Measurements from ENCODE around the gene UNC79.

UNC79 gene

DNA sequence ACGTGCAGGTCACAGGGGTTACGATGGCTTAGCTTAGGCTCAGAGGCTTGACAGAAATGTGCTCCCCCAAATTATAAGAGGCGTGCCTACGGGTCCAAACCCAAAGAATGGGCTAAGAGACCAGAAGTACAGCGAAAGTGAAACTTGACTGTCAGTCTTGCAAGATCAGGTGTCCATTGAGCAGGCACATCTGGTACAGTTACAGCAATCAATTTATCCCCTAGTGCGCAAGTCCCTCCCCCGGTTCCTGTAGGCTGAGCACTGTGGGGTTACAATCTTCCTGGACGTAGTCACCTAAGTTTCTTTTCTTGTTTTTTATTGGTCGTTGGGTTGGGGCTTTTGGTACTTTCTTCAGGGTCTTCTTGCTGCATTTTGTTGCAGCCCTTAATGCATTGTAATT, 134.2 kb downstream of the UNC79 start:
- DNase-seq: no peak

DNA sequence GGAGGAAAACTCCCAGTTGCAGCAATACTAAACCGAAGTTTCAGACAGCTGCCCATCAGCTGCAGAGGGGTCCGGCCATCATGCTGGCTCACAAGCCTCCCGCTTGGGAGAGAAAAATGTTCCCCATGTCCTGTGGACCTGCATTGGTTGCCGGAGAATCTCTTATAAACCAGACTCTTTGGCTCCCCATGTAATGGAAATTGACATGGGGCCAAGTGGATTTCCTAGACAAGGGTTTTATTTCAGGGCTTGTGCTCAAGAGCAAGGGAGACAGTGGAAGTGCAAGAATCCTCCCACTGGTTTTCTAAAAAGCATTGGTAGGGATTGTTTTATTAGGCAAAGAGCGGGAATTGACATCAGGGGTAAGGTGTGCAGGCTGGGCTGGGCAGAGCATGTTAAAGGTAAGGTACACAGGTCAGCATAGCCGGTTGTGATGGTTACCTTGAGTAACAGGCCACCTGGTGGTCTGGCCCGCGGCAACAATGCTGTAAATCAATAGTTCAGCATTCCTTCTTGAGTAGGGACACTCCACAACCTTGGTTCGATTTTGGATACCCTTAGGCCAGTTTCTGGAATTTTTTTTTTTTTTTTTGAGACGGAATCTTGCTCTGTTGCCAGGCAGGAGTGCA, 135.4 kb downstream of the UNC79 start:
- DNase-seq: no peak

DNA sequence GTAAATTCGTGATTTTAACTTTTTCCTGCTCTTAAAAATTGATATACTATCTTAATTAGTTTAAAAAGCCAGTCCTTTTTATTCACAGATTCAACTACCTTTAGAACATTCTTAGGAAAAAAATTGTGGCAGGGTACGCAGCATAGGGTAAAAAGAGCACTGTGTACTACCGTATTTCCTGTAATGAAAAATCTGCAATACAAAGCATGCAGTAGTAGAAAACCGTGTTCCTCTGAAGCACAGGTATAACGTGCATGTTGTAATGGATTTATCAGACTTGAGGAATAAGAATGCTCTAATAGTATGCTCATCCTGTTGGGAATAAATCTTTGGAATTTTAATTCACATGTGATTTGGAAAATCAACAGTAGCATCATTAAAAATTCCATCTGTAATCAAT, 140.5 kb downstream of the UNC79 start:
- DNase-seq: no peak

DNA sequence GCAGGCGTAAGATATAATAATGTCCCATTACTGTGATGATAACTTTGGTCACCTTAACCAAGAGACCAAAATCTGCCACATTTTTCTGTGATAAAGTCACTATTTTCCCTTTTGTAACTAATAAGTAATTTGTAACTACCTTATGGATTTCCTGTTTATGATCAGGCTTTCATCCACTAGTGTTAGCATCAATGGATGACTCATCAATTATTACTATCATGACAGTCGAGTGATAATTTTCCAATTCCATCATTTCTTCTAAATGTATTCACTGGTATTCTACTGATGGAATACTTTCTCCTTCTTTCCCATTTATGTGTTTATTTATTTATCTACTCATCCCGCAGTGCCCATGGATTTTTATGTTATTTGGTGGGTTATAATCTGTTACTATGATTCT, 148.4 kb downstream of the UNC79 start:
- no peak for DNase-seq

DNA sequence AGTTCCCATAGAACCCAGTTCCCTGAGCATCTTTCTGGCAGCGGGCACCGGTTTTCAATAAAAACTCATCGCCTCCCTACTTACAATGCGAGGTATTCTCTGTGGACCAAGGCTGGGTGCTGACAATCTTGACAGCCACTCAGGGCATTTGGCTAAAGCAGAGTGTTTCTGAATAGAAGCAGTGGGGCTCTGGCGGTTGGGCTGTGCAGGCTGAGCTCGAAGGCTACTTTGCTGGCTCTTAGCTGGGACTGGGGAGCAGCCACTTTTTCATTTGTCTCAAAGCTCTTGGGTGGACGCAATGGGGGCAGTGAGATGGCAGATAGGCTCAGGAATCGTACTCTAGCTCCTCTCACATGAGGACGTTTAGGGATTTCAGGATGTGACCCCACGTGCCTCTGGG, 151.8 kb downstream of the UNC79 start:
- DNase-seq: no peak

DNA sequence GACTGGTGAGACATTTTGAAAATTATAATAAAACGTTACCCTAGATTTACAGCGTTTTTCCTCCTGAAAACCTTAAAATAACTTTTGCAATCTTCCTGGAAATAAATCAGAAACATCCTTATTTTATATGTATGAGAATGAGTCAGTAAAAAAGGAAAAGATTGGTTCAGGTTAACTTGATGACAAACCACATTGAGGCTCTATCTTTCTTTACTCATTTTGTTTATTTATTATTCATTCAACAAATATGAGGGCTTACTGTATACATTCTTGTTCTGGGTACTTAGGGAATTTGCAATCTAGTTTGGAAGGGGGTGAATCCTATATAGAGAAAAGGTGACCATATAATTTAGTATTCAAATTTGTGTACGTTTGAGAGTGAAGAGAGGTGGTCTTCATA, 156.6 kb downstream of the UNC79 start:
- no peak for DNase-seq

DNA sequence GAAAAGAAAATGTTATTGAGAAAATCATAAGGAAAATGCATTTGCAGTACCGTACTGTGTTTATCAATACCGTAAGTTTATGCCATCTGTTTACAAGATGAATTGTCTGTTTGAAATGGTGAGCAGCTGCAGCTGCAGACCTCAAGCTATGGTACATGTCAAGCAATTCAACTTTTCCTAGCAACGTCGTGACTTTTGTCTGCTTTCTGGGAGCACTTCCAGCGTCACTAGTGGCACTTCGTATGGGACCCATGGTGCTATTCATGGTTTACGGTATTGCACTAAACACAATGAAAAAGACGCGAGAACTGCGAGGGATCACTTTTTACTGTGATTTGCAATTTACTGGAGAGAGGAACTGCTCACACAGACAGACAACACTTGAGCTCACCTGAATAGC, 160.8 kb downstream of the UNC79 start:
- no peak for DNase-seq

DNA sequence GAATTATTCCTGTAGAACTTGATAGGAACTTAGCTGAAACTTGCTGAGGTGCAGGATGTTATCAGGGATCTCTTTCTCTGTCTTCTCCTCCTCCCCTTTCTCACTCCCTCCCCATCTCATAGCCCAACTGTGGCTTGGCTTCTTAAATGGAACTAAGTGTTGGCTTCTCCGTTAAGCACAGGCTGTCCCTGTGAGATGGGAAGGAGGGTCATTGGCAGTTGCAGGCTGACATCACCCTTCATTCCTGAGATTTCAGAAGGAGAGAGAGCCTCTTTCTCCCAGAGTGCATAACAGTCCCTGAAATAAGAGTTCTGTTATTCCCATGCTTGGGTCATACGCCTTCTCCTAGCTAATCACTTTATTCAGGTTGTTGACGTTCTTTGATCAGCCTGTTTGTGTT, 162.0 kb downstream of the UNC79 start:
- DNase-seq: no peak

DNA sequence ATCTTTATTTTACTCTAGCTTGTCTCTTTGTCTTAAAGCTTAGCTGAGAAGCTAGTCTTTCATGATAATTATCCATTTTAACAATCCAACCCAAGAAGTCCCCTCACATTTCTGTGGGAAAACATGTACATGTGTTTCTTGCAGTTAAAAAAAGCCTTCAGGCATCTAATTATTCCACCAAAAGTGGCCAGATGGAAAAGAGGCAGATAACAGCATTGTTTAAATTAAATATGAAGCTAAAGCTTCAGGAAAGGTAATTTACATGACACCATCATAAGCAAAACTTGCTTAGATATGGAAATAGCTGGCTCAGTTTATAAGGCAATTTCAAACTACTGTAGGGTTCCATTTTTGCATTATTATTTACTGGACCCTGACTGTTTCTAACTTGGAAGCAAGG, 175.4 kb downstream of the UNC79 start:
- DNase-seq: no peak

DNA sequence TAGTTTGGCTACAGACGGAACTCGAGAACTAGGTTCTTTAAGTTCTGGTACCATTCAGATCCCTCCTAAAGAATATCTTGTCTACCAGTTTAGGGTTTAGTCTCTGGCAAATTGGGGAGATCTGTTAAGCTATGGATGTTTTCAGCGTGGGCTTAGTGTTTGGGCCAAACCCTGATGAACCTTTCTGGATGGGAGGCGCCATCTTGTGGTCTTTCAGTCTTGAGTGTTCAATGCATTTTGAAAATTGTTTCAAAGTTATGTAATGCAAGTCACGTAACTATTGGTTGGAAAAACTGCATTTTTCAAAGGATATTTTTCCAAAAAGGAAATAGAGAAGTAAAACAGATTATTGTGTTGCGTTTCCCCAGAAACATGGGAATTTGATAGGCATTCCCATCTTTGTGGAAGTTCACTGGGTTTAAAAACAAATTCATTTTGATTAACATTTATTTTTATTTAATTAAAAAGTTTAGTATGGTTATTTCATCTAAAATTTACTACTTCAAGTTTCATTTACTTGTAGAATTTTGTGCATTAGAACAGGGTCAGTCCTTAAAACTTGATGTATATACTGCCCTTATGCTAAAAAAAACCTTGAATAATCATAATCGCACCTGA, 188.5 kb downstream of the UNC79 start:
- DNase-seq: peak; percentile 6

DNA sequence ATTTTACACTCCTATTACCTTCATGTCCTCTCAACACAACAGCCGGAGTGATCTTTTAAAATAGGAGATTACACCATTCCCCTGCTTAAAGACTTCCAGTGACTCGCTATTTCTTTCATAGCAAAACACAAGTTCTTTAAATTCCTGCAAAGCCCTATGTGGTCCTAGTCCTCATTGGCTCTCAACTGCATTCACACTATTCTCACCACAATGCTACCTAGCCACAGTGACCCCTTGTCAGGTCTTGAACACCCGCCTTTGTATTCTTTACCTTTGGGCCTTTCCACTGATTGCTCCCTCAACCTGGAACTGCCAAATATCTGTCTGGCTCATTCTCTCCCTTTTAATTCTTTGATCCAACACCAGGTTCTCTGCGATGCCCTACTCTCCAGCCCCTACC, 197.3 kb downstream of the UNC79 start:
- no peak for DNase-seq

DNA sequence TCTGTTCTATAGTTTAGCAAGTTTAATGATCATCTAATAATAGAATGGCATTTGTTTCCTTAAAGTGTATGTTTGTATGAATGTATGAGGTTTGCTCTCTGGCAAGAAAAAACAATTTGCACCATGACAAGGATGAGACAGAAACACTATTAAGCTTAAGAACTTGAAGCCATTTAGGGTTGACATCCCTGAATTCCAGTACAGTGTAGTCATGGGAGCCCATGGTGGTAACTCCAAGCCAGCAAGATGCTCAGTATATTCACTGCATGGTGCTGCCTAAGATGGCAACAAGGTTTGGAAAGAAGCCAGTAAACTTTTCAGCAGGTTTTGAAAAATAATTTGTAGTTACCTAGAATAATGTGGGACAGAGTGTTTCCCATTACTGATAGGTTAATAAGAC, 198.9 kb downstream of the UNC79 start:
- DNase-seq: no peak

DNA sequence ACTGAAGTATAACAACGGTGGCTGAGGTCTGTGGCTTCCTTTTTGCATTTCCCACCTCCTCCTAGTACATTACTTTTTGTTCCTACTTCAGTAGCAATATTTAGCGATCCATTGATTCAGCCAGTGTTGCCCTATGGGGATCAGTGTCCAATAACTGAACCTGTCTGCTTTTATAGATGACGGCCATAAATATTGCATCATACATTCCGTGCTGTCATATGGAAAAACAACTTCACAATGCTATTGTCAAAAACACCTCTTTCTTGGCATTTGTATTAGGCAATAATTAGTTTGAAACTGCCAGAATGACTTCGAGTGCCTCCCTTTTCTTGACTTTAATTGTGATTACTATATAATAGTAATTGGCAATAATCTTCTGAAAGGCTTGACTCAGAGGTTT, 208.1 kb downstream of the UNC79 start:
- DNase-seq: no peak

DNA sequence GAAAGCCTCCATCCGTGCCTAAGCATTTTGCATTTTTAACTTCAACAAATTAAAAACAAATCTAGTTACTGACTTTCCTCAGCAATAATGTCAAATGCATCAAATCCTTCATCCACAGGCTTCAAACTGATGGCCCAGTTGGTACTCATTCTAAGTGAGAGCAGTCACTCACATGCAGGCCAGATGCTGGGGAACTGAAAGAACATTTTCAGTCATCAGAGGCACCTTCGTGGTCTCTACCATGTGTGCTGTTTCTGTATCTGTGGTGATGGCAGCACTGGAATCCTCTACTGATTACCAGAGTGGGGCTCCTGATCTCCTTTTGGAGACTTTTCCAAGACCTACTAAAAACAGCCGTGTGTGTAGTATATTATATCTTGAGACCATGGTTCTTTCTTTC, 212.4 kb downstream of the UNC79 start:
- no peak for DNase-seq

DNA sequence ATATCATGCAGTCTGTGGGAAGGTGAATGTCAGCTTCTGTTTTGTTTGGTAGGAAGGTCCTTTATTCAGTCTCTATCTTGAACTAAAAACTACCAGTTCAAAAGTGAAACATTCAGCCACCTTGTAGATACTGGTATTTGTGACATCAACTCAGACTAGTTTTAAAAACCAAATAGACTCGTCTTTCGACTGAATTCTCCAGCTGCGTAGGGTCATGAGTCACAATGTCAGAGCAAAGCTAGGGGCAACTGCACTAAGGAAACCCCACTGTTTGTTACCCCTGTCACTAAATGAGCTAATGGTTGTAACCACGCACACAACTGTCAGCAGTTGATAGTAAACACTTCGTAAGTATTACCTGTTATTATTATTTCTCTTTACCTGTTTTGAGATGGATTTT, 212.9 kb downstream of the UNC79 start:
- DNase-seq: no peak

DNA sequence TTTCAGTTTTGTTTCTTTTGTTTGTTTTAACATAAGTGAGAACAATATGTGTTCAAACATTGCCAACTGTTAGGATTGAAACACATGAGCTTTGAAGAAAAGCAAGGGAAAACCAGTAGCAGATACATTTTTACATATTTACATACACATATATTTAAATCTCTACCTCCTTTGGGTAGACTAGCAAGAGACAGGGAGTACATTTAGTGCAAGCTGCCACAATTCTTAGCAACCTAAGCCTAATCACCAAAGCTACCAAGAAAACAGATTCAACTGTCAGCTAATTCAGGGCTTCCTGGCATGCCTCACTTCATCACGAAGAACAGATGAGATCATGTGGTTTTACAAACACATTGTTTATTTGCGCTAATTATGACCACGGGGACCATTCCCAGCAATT, 214.5 kb downstream of the UNC79 start:
- no peak for DNase-seq

DNA sequence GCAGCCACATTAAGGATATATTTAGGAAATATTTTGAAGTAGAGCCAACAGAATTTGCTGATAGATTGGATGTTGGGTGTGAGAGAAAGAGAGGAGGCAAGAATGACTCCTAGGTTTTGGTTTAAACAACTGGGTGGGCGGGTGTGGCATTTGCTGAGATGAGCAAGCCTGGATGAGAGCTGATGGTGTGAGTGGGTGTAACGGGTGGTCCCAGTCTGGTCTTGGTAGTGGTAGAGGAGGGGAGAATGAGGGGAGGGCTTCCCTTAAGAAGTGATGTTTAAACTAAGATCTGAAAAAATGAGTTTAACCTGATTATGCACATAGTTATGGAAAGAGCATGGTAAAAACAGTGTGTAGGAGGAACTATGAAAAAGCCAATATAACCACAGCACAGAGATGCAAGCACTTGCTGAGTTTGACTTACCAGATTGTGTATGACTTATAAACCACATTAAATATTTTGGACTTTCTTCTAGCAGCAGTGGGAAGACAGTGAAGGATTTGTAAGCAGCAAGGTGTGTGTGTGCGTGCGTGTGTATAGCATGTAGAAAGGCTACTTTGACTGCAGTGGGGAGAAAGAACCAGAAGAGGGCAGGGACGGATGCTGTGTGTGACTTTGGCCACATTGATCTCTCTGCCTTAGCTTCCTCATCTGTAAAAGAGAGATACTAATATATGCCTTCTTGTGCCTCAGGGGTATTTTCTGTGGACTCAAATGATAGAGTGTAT, 217.9 kb downstream of the UNC79 start:
- DNase-seq: no peak

DNA sequence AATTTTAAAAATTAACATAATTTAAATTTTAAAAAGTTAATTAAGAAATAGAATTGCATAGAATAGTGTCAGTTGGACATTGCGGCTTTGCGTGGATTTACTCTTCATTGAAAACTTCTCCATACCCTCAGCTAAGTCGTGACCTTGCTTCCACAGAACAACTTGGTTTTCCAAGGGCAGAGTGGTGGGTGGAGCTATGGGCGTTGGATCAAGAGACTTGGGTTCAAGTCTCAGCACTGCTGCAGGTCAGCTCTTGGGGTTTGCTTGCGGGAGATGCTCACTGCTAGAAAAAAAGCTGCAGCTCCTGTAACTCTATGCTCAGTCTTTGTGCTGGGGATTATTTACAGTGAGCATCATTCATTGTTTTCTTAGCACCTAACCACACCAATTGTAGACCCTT, 223.9 kb downstream of the UNC79 start:
- DNase-seq: no peak

DNA sequence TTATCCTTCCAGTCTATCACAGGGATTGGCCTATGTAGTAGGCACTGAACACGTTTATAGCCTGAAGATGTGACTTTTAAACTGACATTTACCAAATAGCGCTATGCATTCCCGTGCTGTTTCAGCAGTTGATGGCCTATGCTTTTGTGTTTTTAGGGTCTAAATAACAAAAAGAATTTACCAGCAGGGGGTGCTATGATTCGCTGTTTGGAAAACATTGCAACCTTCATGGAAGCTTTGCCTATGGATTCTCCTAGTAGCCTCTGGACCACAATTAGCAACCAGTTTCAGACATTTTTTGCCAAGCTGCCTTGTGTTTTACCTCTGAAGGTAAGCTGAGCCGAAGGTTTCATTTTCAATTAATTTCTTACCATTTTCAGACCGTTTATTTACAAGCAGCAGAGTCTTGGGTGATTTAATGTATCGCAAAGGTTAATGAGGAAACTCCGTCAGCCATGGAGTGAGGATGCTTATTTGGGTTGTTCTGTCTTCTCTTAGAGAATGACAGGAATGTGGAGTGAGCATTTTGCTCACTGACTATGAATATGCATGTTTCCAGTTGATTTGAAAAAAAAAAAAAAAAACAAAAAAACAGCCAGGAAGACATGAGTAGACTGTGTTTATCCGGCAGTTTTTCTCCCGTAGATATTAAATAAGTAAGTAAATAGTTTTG, 224.5 kb downstream of the UNC79 start:
- peak; percentile 60 for DNase-seq

DNA sequence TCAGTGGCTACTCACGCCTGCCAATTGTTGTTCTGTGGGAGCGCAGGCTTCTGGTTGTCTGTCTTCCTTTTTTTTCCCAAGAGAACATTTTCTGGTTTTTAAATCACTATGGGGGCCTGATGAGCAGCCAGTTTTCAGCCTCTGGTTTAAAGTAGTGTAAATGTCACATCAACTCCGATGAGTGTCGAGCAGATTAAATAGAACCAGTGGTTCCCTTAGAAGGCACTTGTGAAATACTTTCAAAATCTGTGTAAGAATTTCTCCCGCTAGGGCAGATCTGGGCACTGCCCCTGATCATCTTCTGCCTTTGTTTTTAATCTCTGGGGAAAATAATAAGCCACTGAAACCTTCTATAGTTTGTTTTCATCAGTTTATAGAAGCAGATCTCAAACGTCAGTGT, 227.1 kb downstream of the UNC79 start:
- no peak for DNase-seq

DNA sequence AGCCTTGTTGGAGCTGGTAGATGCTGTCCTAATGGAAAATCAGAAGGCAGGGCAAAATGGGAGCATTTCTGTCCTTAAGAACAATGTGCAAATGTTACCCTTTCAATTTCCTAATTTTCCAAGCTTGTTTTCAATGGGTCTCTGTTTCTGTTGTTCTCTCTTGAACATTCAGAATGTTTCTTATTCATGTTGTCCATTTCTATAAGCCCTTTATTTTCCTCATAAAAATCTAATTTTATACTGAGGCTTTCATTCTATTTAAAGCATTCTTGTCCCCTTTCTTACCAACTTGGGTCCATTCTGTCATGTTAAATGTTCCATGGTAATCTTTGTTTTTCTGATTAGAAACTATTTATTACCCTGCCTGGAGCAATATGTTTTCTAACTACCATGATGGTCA, 232.6 kb downstream of the UNC79 start:
- DNase-seq: no peak

DNA sequence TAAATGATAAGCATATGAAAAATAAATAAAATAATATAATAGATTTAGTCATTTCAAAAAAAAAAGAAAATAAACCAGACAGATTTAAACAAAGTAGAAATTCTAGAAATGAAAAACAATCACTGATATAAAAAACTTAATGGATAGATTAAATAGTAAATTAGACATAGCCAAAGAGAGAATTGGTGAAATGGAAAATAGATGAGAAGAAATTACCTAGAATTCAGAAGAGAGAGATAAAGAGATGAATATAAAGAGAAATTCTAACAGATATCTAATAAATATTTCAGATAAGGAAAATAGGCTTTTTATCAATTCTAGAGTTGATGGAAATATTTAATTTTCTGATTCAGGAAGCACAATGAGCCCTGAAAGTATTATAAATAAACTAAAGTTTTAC, 234.4 kb downstream of the UNC79 start:
- DNase-seq: no peak

DNA sequence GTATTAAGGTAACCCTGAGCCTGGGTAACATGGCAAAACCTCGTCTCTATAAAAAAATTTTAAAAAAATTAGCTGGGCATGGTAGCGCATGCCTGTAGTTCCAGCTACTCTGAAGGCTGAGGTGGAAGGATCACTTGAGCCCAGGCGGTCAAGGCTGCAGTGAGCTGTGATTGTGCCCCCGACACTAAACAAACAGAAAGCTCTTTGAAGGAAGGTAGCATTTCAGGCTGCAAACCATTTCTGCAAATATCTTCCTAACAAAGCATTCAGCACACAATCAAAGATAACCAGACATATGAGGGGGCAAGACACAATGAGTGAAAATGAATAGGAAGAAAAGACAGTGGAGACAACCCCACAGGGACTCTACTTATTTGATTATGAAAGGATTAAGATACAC, 238.9 kb downstream of the UNC79 start:
- no peak for DNase-seq

DNA sequence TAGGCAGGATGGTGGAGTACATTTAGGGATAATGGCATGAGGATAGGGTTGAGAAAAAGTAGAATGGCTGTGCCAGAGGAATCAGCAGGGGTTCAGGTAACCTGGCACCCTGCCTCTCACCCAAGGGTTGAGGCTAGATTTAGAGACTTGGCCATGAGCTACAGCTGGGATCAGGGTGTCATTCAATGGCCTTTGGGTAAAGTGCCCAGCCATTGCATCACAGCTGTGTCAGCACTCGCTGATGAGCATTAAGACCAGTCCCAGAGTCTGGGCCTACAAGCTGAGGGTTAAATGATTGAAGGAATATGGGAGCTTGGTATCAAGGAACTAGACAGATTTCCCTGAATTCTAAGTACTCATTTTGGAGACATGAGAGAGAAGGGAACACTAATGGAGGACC, 243.6 kb downstream of the UNC79 start:
- DNase-seq: no peak

Measured in NCI-H1092 (cell line).